GM21825 (cell line): ENCODE data around the gene NHSL2.
"Not testable (repeated sequence)": the region's sequence is repeated elsewhere in the genome, so short reads cannot be mapped to it uniquely, and the experiment has no call there.

ENCODE experiments used
- ATAC-seq: cut with Tn5 transposase; IDR thresholded peaks from one replicate; pipeline ENCODE4 v1.9.1; 2021; ENCODE audit warnings: mild to moderate bottlenecking, moderate library complexity; ENCODE audit not compliant: unreplicated experiment

Gene NHSL2

DNA sequence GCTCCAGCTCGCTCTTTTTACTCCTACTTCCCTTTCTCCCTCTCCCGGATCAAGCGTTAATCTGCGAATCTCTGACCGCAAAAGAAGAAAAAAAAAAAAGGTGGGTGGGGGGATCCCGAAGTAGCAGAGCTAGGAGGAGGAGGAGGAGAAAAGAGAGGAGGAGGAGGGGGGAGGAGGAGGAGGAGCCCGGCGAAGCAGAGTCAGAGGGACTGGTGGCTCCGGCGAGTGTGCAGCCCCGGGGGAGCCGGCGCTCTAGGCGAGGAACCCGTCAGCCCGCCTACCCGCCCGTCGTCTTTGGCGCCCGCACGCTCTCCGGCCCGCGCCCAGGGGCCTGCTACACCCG lies at the start of gene NHSL2:
Gene NHSL2 (plus strand): TSS at position 203 of the 343 bp plus-strand sequence.
- no peak for ATAC-seq

DNA sequence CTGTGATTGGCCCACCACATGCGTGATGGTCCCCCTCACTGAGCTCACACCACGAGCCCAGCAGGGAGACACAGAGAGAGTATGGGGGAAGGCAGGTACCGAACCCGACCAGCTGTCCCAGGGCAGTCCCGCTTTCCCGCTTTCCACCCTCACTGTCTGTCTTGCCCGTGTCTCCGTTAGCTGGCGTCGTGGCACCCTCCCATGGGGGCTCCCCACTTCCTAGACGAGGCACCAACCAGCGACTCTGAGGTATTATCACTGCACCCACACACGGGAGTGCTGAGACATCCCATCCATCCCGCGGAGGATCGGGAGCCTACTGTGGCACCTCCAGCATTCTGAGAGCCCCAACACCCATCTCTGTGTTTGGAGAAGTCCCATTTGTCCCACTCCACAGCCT lies 43.0 kb upstream of the NHSL2 start:
- ATAC-seq, result no peak

DNA sequence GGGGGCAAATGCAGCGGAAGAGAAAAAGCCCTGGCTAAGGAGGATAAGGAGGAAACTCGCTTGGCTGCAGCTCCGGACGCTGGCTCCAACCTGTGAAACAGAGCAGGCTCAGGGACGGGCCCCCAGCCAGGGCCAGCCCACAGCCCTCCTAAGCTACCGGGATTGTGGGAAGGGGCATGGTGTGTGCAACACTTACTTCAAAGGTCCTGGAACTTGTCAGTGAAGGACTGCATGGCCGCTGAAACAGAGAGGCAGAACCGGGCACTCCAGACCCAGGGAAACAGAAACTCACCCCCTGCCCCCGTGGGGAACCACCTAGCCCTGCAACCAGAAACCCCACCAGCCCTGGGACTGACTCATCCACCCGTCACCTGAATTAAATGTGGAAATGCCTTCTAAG lies 41.1 kb upstream of the NHSL2 start:
- not testable (repeated sequence) for ATAC-seq

DNA sequence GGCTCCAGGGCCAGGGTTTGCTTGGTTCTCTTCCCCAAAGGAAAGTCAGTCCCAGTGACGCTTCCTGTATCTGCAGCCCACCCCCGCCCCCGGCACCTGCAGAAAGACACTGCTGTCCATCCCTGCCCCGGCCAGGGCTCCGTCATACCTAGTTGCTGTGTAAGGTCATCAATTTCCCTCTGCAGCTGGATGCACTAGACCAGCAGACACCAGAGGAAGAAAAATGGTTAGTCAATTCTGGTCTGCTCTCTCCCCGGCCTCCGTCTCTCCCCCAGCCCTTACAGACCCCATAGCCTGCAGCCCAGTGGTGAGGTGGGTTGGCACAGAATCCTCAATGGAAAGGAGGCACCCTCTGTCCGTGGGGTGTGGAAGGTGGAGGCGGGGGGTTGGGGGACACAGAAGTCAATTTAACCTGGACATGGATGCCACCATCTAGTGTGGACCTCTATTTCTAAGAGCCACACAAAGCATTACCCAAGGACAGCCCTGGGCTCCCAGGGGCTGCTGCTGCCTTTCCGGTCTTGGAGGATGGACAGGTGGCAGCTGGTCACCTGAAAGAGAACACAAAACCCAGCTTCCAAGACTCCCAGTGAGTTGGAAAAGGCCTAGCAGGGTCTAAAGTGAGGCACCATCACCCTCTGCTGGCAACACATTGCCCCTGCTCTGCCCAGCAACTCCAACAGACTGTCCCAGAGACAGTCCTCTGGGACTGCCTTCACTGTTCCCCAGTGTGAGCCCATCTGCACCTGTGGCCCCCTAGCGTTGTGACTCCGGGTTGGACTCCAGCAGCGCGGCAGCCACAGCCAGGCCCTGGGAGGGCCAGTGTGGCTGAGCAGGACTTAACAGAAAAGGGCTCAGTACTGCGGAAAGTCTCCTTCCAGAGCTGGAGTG lies 40.2 kb upstream of the NHSL2 start:
- ATAC-seq, result no peak

DNA sequence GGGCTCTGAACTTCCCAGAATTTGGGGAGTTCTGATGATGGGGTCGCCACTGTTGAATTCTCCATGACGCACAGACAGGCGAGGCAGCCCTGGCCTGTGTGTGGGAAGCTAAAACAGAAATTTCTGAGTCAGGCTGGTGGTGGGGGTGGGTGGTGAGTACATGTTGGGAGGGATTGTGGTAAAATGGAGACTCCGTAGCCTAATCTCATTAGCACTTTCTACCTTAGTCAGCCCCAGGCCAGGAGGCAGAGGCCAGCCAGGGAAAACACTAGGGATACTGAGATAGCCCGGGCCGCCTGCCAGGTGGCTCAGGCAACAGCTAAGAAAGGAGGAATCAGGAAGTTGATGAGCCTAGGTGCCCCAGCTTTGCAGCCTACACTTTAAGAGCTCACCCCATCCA lies 39.3 kb upstream of the NHSL2 start:
- no peak for ATAC-seq

DNA sequence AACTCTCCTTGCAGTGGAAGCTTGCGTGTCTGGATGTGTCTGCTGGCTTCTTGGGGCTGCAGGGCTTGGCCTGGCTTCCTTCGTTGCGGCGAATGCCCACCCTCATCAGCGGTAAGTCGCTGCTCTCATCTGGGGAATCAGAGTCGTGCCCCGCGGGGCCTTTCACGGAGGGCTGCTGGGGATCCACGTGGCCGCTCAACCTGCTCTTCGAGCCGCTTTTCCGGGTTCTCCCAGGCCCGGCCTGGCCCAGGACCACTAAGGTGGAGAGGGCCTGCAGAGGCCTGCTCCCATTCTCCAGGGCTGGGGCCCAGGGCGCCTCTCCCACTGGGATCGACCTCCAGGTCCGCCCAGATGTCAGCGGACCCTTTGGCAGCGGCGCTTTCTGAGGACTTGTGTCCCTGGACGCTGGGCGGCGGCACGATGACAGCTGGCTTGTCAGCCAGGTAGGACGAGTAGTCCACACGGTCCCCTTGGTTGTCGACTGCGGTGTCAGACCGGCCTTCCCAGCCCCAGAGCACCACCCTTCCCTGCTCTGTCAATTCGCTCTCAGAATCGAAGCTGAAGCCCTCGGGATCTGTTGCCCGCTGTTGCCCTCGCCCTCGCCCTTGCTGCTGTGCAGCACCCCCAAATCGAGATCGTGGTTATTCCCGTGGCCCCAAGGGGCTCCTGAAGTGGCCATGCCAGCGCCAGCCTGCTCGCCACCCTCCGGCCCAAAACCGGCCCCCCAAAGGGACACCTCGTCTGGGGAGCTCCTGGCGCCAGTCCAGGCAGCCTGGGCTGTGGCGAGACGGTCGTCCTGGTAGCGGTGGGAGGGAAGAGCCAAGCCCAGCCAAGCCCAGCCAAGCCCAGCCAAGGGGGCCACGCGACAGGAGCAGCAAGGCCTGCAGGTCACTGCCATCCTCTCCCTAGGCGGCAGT lies 37.8 kb upstream of the NHSL2 start:
- ATAC-seq, result no peak

DNA sequence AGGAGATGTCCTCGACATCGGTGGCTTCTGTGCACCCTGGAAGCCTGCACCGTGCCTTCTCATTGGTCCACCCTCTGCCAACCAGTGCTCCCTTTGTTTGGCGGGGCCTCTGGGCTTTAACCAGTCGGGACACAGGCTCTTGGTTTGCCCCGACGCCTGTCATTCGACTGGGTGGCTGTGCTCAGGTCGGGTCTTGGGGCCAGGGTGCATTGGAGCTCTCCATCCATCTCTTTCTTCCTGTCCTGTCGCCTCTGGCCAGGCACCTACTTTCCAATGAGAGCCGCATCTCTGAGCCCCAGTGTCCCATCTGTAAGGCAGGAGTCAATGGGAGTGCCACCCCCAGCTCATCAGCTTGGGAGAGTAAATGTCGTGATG lies 37.2 kb upstream of the NHSL2 start:
- ATAC-seq, result no peak

DNA sequence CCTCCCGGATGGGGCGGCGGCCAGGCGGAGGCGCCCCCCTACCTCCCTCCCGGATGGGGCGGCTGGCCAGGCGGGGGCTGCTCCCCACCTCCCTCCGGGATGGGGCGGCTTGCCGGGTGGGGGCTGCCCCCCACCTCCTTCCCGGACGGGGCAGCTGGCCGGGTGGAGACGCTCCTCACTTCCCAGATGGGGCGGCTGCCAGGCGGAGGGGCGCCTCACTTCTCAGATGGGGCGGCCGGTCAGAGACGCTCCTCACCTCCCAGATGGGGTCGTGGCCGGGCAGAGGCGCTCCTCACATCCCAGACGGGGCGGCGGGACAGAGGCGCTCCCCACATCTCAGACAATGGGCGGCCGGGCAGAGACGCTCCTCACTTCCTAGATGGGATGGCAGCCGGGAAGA lies 33.8 kb upstream of the NHSL2 start:
- not testable (repeated sequence) for ATAC-seq

DNA sequence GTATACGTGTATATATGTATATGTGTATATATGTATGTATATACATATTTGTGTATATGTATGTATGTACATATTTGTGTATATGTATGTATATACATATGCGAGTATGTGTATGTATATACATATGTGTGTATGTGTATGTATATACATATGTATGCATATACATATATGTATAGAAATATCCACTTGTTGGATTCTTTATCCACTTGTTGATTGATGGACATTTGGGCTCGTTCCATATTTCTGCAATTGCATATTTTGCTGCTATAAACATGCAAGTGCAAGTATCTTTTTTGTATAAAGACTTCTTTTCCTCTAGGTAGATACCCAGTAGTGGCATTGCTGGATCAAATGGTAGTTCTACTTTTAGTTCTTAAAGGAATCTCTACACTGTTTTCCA lies 25.5 kb upstream of the NHSL2 start:
- ATAC-seq, result no peak

DNA sequence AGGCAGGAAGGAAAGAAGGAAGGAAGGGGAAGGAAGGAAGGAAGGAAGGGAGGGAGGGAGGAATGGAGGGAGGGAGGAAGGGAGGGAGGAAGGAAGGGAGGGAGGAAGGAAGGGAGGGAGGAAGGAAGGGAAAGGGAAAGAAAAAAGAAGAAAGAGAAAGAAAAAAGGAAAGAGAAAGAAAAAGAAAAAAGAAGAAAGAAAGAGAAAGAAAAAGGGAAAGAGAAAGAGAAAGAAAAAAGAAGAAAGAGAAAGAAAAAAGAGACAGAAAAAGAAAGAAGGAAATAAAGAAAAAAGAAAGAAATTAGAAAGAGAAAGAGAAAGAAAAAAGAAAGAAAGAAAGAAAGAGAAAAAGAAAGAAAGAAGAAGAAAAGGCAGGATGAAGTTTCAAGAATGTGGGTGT lies 15.0 kb upstream of the NHSL2 start:
- ATAC-seq, result no peak

DNA sequence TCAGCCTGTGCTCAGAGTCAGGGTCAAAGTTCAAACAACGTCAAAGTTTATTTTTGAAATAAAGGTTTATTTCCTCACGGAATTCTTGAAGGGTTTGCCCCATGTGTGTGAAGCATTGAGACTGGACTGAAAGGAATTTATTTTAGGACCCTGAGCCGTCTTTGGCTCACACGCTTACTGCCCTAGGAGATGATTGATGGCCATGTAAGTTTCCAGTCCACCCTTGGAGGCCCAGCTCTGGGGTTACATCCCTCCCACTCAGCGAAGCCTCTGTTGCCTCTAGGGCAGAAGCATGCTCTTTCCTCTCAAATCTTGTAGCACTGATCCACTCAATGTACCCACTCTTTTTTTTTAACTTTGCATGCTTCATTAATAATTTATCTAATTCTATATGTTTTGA lies 4.5 kb upstream of the NHSL2 start:
- ATAC-seq, result no peak

DNA sequence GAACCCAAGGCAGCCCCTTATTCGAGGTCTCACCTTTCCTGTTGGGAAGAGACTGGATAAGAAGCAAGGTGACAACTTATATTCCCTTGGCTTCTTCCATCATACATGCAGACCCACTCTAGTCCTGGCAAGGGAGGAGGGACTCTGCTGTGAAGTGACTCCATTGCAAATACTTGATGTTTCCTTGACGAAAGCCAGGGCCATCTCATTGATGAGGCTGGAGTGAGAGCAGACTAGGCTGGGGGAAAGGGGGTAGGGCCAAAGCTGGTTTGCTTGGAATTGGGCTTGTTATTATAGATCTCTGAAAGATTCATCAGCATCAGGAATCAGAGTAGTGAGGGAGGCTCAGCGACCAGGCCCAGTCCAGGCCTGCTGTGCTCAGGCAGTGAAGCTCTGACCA lies 2.3 kb upstream of the NHSL2 start:
- ATAC-seq, result no peak

DNA sequence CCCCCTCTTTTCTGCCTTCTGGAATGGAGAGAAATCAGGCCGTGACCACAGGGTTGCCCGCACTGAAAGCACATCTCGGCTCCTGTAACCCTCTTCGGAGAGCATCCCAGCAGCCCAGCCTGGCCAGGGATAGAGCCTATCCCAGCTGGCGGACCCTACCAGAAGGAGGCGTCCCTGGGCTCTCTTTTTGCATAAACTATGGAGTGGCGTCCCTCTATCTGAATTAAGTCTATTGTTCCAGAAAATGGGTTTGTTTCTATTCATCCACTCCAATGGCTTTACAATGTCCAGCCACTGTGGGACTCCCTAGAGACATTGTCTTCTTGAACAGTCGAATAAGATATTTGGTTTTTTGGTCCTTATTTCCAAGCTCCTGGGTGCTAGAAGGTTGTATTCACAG lies 689 bp upstream of the NHSL2 start:
- ATAC-seq, result no peak

DNA sequence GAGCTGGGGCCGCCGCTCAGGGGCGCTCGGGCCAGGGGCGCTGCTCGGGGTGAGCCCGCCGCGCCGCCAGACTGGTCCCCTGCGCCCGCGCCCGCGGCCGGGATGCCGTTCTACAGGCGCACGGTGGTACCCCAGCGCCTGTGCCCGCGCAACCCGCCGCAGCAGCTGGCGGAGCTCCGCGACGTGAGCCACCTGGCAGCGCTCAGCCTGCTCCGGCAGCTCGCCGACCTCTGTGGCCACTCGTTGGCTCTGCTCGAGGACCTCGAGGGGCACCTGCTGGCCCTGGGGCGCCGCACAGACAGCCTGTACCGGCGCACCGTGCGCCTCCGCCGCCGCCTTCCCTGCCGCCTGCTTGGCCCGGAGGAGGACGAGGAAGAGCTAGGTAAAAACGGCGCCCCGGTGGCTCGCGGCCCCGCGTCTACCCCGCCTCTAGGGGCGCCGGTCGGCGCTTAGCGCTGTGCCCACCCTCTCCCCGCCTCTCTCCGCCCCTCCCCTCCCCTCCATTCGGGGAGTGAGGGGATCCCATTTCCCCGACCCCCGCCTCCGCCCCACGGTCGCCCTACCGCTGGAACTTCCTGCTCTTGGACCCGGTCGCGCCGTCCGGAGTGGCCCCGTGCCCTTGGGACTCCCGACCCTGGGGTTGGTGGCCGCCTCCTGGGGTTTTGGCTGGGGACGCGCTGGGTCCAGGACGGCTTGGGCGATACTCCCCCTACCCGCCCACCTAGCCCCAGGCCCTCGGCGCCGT lies 513 bp downstream of the NHSL2 start:
- ATAC-seq, result no peak

DNA sequence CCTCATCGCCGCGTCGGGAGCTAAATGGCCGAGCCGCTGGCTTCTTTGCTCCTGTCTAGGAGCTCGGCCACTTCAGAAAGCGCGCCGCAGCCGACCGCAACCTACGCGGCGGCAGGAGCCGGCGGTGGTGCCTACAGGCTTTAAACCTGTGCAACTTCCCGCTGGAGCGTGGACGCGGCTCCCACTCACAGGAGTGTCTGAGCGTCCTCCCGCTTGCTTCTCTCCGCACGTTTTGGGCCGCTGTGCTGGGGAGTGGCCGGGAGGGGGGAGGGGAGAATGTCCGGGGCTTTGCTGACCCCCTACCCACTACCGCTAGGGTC lies 1.0 kb downstream of the NHSL2 start:
- ATAC-seq, result no peak

DNA sequence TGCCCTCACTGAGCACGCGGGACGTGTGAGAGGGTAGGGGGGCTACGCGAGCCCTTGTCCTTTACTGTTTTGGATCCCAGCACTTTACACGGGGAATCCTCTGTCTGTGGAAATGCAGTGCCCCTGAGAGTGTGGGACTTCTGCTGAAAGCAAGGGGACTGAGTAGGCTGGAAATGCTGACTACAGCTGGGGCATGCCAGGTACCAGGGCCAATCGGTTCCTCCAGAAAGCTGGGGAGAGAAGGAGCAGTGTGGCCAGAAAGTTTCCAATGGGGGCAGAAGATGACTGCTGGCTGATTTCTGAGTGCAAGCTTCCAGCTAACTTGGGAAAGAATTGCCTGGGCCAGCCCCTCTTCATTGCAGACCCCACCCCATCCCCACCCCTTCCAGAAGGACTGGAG lies 1.5 kb downstream of the NHSL2 start:
- ATAC-seq, result no peak

DNA sequence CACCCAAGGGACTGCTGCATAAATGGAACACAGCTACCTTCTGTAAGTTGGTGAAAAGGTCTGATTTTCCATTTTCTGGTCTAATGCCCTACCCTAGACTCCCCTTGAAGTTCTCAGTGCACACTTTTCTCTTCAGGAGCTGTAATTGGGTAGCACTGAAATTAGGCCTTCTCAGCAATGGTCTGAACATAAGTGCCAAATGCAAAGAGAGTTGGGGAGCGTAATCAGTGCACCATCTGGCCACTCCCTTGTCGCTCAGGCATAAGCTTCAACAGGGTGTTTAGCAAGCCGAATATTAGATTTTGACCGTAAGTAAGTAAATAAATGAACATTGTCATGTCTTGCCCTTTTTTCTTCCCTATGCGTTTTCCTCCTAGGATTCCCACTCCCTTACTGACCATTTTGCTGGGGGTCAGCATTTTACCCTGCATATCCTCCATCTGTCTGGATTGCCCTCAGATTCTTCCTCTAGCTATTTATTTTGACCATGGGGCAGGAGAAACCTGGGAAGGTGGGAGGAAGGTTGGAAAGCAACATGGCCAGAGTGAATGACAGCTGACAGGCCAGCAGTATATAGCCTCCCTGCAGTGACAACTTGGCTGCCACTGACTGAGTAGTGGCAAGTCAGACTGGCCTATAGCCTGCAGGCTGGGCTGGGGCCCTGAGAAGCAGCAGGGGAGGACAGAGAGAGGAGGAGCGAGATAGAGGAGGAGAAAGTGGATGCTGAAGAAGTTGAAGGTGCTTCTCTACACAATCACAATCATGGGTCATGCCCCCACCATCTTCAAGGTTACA lies 2.7 kb downstream of the NHSL2 start:
- ATAC-seq, result no peak

DNA sequence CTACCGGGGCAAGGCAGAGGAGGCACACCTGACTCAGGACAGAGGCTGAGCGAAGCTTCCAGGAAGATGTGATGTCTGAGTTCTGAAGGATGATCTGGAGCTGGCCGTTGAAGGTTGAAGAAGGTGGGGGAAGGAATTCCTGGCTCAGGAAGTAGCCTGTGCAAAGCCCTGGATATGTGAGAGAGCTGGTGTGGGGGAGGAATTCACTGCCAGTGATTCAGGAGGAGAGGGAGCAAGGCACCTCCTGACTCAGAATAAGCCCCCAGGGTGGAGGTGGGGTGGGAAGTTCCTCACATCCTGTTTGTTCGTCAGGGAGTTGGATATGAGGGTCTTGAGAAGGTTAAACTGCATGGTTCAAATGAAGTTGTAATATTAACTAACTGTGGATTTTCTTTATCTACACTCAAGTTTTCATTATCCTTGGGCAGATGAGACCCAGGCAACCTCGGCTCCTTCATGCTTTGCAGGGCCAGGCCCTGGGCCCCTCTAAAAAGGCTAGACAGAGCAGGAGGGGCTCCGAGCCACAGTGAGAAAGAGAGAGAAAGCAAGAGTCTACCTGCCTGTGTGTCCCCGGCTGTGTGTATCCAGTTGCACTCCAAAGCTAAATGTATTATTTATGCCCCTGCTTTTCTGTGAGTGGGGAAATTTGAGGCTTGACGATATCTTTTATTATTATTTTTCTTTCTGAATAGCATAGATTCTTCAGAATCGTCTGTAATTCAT lies 7.1 kb downstream of the NHSL2 start:
- no peak for ATAC-seq

DNA sequence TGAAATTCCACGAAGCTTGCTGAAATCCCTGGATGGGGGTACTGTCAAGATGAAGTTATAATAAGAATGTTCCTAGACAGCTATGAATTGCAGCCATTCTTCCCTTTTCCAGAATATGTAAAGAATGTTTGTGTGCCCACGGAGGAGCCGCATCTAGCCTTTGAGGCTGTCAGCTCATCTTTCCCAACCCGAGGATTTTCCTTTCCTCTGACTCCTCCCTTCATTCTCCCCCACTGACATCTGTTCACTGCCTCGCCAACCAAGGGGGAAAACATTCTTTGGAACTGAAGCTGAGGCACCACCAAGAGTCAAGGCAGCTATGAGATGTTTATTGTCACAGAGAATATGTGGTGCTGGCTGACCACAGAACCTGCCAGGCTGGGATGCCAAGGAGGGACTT lies 8.8 kb downstream of the NHSL2 start:
- no peak for ATAC-seq

DNA sequence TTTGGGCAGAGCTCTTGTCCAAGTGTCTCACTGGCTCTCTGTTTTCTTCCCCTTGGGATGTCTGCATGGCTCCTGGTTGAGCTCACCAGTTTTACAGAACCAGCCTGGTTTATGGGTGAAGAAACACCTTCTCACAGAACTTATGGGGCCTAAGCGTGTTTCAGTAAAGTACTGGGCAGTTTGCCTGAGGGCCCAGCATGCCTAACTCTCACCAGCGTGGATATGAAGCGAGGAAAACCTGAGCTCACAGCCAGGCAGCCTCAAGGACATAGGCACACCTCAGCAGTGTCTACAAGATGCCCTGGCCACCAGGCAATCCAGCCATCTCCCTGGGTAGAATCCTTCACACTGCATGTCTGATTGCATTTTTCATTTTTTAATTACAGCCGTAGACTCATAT lies 9.2 kb downstream of the NHSL2 start:
- ATAC-seq, result no peak
